HL-60 (cell line): ENCODE data around the gene LCNL1.

Source experiments
- CTCF ChIP-seq: IDR thresholded peaks from one replicate; pipeline ENCODE4 v1.5.1; 2011; ENCODE audit warnings: low read length, control low read depth, inconsistent platforms; ENCODE audit not compliant: insufficient read depth
- GABPA ChIP-seq: IDR thresholded peaks from 2 replicates; pipeline ENCODE4 v1.6.1; 2012; ENCODE audit warnings: low read depth
- POLR2AphosphoS5 ChIP-seq: IDR thresholded peaks from 2 replicates; pipeline ENCODE4 v1.6.1; 2012; ENCODE audit warnings: low read depth
- REST ChIP-seq: IDR thresholded peaks from 2 replicates; pipeline ENCODE4 v1.6.1; 2012; ENCODE audit warnings: low read depth; ENCODE audit not compliant: insufficient replicate concordance

GRCh38 chr9:137009217-137009616 is 26.4 kb downstream of the LCNL1 start:
- TF ChIP-seq CTCF (no peak), POLR2AphosphoS5 (no peak), GABPA (no peak), REST (no peak)
